COLO668 (cell line): ENCODE results near the gene MFAP4.

Experiments used
- DNase-seq: peaks from one replicate; lab custom pipeline; 2025; ENCODE audit not compliant: unreplicated experiment; lab: John Stamatoyannopoulos, UW

Gene MFAP4

GRCh38 chr17:19386974-19387920 is at the start of gene MFAP4:
MFAP4 (minus strand) TSS chr17:19387190; CDS start chr17:19387155, 35 bp downstream.
- DNase-seq: no peak

- no peak for DNase-seq
Observed at GRCh38 chr17:19433727-19434340, 46.8 kb upstream of the MFAP4 start.

GRCh38 chr17:19433255-19433654 is 46.3 kb upstream of the MFAP4 start:
- DNase-seq: no peak

GRCh38 chr17:19431691-19432090 is 44.7 kb upstream of the MFAP4 start:
- no peak for DNase-seq

DNA sequence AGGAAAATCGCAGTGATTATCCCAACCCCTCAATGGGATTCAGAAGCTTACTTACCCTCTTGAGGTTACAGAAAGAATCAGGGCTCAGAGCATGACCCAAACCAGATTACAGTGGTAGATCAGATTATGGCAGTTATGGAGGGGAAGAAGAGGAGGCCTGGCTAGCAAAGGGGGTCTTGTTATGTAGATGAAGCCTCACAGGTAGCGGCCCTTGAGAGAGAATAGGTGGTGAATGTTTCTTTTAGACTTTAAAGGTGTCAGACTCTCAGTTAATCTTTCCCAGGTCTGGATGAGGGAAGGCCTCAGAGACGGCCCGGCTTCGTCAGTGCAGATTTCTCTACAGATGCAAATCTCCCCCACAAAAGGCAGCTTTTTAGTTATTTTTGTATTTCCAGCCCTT is 39.6 kb upstream of the MFAP4 start:
- no peak for DNase-seq

DNA sequence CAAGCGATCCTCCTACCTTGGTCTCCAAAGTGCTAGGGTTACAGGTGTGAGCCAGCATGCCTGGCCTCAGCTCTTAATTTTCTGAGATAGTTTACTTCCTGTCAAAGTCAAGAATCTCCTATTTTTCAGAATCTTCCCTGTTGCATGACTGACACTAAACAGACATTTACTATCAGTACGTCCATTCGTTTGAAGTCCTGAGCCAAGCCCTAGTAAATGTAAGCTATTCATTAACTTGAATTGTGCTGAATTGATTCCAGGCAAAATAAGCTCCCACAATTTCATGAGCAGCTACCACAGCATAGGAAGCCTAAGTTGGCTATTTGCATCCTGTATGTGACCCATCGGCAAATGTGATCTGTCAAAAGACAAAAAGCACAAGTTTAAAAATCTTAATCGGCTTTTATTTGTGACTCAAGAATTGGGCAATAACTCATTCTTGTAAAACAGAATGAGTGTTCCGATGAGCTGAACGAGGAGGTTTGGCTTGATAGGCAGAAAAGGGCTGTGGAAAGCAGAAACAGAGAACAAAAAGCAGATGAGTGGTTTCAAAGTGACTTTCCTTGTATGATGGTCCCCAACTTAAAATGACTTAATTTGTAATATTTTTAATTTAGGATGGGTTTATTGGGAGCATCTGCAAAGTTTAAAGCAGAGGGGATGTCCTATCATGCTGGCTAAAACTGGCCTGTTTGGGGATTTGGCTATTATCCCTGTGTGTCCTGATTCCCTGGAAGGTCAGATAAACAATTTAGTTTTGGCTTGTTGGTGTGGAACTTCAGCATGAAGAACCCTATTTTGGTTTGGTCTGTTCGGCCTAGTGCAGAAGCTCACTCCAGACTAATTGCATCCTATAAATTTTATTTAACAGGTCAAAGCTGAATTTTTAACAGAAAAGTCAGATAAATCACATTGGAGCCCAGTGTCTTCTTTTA is 38.2 kb upstream of the MFAP4 start:
- no peak for DNase-seq

- DNase-seq: no peak
Observed at GRCh38 chr17:19421926-19422325, 34.9 kb upstream of the MFAP4 start.

DNA sequence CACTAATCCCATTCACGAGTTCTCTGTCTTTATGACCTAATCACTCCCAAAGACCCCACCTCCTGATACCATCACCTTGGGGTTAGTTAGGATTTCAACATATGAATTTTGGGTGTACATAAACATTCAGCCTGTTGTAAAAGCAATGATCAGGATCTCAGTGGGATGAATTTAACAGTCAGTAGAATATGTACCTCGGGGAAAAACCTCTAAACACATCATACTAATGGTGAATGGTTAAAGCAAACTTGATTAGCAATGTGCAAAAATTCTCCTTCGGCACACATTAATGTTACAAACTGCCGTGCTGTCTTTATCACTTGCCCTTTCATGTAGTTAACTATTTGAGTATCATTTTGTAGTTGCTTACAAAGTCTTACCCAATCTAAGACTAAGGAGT is 34.2 kb upstream of the MFAP4 start:
- DNase-seq: no peak

DNA sequence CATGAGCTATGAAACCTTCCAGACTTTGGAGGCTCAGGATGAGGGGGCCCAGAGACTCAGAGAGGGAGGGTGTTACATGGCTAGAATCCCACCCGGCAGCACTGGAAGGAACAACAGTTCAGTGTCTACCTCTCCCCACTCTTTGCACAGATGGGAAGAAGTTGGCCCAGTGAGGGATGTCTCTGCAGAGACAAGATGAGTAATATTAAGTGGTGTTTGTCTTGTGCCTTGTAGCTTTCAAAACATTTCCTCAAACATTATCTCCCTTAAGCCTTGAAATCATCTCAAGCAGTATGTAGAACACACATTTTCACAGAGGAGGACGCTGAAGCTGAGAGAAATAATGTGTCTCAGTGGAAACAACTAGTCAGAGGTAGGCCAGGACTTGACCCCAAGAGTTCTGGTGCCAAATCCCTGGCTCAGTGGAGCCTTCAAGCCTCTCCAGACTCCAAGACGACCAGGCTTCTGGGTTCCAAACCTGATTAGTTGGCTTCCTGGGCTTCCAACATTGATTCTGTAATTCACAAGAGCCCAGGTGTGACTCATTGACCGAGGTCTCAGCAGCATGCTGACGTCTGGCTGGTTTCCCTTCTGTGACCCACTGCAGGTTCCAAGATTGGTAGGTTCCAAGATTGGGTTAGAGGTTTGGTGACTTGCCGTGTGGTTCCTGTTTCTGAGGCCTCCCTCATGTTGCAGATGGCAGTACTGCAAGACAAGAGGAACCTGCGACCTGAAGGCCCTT is 31.4 kb upstream of the MFAP4 start:
- DNase-seq: no peak

DNA sequence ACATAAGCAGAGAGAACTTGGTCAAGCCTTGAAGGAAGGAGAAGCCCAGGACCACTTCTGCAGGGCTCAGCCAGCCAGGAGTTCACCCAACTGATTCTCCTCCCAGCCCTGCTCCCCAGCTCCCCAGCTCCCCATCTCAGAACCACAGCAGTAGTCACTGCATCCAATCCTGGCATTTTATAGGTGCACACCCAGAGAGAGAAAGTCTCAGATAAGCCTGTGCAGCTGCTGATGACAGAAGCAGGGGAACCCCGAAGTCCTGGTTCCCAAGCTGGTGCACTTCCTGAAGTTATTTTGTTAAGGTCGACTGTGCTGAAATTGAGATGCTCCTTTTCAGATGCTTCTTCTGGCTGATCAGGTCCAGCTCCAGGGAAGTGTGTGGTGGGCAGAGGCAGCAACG is 30.6 kb upstream of the MFAP4 start:
- DNase-seq: no peak

GRCh38 chr17:19415806-19416775 is 29.1 kb upstream of the MFAP4 start:
- DNase-seq: no peak

DNA sequence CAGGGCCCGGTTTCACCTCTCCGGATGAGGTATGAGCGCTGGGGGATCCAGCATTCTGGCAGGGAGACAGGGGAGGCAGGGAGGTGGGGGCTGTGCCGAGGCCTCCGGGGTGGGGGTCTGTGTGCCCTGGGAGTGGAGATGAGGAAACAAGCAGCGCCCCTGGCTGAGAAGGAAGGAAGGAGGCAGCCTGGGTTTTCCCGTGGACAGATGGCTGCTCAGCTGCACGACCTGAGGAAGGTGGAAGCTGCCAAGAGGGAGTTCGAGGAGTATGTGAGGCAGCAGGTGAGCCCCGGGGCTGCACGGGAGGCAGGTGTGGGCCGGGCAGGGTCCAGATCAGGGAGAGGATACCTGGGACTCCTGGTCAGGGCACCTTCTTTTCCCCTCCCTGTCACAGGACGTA is 28.3 kb upstream of the MFAP4 start:
- DNase-seq: no peak

- no peak for DNase-seq
Observed at GRCh38 chr17:19414396-19415280, 27.6 kb upstream of the MFAP4 start.

DNA sequence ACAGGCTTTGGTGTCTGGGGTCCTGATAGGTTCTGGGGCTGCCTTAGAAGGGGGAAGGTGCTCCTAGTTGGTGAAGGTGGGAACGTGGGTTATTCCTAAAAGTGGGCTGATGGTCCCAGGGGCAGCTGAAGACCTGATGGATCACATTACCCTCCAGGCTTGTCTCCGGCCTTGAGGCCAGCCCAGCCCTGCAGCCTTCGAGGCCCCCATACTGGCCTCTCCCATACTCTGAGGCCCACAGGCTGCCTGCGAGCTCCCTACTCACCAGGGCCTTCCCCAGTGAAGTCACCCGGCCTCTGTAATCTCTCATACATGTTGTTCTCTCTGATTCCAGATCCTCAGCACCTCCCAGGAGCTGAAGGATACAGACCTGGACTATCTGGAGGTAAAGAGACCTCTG is 26.8 kb upstream of the MFAP4 start:
- DNase-seq: no peak

GRCh38 chr17:19412984-19413383 is 26.0 kb upstream of the MFAP4 start:
- DNase-seq: no peak

DNA sequence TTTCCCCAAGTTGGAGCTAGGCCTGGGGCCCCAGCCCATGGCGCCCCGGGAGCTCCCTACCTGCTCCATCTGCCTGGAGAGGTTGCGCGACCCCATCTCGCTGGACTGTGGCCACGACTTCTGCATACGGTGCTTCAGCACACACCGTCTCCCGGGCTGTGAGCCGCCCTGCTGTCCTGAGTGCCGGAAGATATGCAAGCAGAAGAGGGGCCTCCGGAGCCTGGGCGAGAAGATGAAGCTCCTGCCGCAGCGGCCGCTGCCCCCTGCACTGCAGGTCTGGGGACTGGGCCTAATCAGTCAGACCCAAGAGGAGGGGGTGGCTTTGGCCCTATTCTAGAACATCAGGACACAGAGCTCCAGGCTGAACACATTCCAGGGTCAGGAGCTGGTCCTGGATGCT is 25.5 kb upstream of the MFAP4 start:
- DNase-seq: no peak

GRCh38 chr17:19411631-19412030 is 24.6 kb upstream of the MFAP4 start:
- DNase-seq: no peak

DNA sequence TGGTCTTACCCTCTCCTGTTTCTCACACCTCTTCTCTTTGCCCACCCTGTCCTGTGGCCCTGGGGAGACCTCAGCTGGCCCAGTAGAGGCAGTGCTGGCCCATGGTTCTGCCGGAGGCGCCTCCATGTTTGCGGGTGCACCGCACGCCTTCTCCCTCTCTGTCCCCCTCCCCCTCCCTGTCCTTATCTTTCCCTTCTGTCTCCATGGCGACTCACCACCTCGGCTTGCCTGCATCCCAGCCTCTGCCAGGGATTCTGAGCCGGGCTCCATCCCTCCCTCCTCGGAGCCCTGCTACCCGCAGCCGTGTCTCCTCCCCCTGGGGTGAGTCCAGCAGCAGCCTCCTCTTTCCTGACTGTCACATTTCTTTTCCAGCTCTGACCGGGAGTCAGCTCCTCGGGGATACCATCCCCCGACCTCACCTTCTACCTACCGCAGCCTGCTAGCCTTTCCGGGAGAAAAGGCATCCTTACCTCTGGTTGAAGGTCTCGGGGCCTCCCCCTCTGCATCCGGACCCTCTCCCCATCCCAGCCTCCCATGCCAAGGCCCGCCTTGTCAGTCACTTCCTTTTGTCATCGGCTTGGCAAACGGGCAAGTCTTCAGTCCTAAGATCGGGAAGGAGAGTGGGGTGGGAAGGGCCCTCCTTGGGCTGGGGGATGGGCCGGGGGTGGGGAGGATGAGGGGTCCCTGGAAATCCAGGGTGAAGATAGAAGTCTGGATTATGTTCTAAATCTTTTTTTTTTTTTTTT is 24.1 kb upstream of the MFAP4 start, which contains the start of gene RNF112:
Gene RNF112 (plus strand): TSS at position 358 of the 746 bp plus-strand sequence. CDS start 177 bp downstream, at position 535.
- no peak for DNase-seq
